WERI-Rb-1 (cell line): ENCODE results near the gene TTC17.

Experiments
- DNase-seq: peaks from one replicate; pipeline ENCODE4 v3.0.0-alpha.2; 2020
- H3K27ac ChIP-seq: fragments of 250-450 bp; sonication (Bioruptor Pico); 2 replicates; pipeline ENCODE4 v1.5.1; 2020; ENCODE audit warnings: mild to moderate bottlenecking, moderate library complexity
- H3K27me3 ChIP-seq: fragments of 250-450 bp; sonication (Bioruptor Pico); 2 replicates; pipeline ENCODE4 v1.5.1; 2021; ENCODE audit warnings: mild to moderate bottlenecking, low read depth, moderate library complexity; ENCODE audit not compliant: insufficient read depth, severe bottlenecking
- H3K36me3 ChIP-seq: fragments of 250-450 bp; sonication (Bioruptor Pico); 2 replicates; pipeline ENCODE4 v1.5.1; 2020; ENCODE audit warnings: mild to moderate bottlenecking, moderate library complexity
- H3K4me3 ChIP-seq: 2 replicates; pipeline ENCODE4 v1.5.1; 2011; ENCODE audit warnings: low read depth, mild to moderate bottlenecking, control low read depth, low read length
- H3K9me3 ChIP-seq: fragments of 250-450 bp; sonication (Bioruptor Pico); 2 replicates; pipeline ENCODE4 v1.5.1; 2021; ENCODE audit warnings: mild to moderate bottlenecking, moderate library complexity; ENCODE audit not compliant: severe bottlenecking
- CTCF ChIP-seq: IDR thresholded peaks from 2 replicates; pipeline ENCODE4 v1.5.1; 2011; ENCODE audit warnings: low read depth, mild to moderate bottlenecking, control low read depth, inconsistent platforms, low read length

Gene TTC17

DNA sequence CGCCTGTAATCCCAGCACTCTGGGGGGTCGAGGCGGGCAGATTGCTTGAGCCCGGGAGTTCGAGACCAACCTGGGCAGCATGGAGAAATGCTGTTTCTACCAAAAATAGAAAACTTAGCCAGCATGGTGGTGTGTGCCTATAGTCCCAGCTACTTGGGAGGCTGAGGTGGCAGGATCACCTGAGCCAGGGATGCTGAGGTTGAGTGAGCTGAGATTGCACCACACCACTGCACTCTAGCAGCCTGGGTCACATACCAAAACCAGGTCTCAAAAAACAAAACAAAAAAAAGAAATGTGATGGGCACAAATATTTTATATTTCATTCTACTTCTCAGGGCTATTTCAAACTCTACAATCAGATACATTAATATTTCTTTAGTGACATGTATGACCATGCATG lies 25.7 kb downstream of the TTC17 start:
- no peak for DNase-seq
- Histone ChIP-seq H3K36me3 (peaks cover 26% of the 10 kb centered on the region), H3K9me3 (no peaks in the 10 kb centered on the region), H3K27me3 (no peaks in the 10 kb centered on the region), H3K4me3 (no peak overlapping the region), H3K27ac (no peak overlapping the region)
- TF ChIP-seq CTCF, result no peak

DNA sequence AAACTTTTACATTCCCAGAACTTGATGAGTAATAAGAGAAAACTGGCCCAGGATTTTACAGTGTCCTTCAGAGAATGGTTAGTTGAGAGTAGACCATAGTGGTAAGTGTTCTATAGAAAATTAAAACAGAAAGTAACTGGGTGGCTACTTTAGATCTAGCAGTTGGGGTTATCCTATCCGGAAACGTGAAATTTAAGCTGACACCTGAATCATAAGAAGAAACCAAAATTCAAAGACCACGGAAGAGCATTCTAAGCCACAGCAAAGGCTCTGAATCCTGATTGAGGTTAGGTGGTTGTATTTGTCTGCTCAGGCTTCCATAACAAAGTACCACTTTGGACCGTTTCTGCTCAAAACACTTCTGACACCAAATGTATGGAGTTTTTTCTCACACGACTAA lies 34.0 kb downstream of the TTC17 start:
- Histone ChIP-seq H3K9me3 (no peaks in the 10 kb centered on the region), H3K27ac (no peak overlapping the region), H3K36me3 (peaks cover 48% of the 10 kb centered on the region), H3K27me3 (no peaks in the 10 kb centered on the region), H3K4me3 (no peak overlapping the region)
- TF ChIP-seq CTCF, result no peak
- DNase-seq, result no peak

GRCh38 chr11:43393765-43394355 lies 35.1 kb downstream of the TTC17 start:
- TF ChIP-seq CTCF, result no peak
- no peak overlapping the region for H3K4me3 ChIP-seq
- peaks cover 59% of the 10 kb centered on the region for H3K36me3 ChIP-seq
- no peaks in the 10 kb centered on the region for H3K27me3 ChIP-seq
- DNase-seq, result no peak
- H3K27ac ChIP-seq, result no peak overlapping the region
- no peaks in the 10 kb centered on the region for H3K9me3 ChIP-seq

GRCh38 chr11:43396617-43397016 lies 37.9 kb downstream of the TTC17 start:
- Histone ChIP-seq H3K27ac (no peak overlapping the region), H3K4me3 (no peak overlapping the region), H3K27me3 (no peaks in the 10 kb centered on the region), H3K36me3 (peaks cover 62% of the 10 kb centered on the region), H3K9me3 (no peaks in the 10 kb centered on the region)
- TF ChIP-seq CTCF, result no peak
- no peak for DNase-seq

- TF ChIP-seq CTCF, result no peak
- Histone ChIP-seq H3K27me3 (no peaks in the 10 kb centered on the region), H3K4me3 (no peak overlapping the region), H3K27ac (no peak overlapping the region), H3K36me3 (peaks cover 60% of the 10 kb centered on the region), H3K9me3 (no peaks in the 10 kb centered on the region)
- no peak for DNase-seq
These were observed 38.5 kb downstream of the TTC17 start for GRCh38 chr11:43397251-43397650.

- no peak for DNase-seq
- H3K36me3 ChIP-seq, result peaks cover 70% of the 10 kb centered on the region
- no peak for TF ChIP-seq CTCF
- H3K4me3 ChIP-seq, result no peak overlapping the region
- H3K27ac ChIP-seq, result no peak overlapping the region
- no peaks in the 10 kb centered on the region for H3K27me3 ChIP-seq
- H3K9me3 ChIP-seq, result no peaks in the 10 kb centered on the region
These were observed 41.4 kb downstream of the TTC17 start for GRCh38 chr11:43399983-43400630.
